ENCODE results near the gene STPG3.

STPG3 gene

DNA sequence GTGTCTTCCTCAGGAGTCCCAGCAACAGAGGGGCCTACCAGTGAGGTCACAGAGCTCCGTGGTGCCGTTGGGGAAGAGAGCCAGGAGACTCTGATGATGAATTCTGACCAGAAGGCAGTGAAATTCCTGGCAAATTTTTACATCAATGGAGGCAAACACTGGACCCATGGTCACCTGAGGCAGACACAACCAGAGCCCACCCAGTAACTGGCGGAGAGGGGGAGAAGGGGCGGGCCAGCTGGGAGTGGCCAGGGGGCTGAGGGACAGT, at the start of gene STPG3:
STPG3 (plus strand) TSS at position 93 of the 268 bp plus-strand sequence; CDS start at position 94, 1 bp downstream.
- DNase-seq (ENCODE audit: low read depth in 1 of 2, low spot score in 1 of 2) = no peak

DNA sequence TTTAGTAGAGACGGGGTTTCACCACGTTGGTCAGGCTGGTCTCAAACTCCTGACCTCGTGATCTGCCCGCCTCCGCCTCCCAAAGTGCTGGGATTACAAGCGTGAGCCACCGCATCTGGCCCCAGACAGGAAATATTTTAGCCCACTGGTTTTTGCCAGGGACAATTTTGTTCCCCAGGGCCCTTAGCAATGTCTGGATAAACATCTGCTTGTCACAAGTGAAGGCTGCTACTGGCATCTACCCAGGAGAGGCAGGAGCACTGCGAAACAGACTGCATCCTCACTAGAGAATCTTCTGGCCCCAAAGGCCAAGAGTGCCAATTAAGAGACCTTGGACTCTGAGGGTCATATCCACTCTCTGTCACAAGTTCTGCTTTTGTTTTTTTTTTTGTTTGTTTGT, 48.1 kb upstream of the STPG3 start:
- no peak for DNase-seq (ENCODE audit: low read depth in 1 of 2, low spot score in 1 of 2)

DNA sequence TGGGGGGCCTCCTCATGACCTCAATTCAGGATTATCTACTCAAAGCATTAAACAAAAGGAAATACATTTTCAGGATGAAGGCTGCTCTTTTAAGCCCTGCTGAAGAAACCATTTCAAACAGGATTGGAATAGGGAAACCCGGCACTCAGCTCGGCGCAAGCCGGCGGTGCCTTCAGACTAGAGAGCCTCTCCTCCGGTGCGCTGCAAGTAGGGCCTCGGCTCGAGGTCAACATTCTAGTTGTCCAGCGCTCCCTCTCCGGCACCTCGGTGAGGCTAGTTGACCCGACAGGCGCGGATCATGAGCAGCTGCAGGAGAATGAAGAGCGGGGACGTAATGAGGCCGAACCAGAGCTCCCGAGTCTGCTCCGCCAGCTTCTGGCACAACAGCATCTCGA, 46.4 kb upstream of the STPG3 start:
- no peak for DNase-seq (ENCODE audit: low read depth in 1 of 2, low spot score in 1 of 2)

DNA sequence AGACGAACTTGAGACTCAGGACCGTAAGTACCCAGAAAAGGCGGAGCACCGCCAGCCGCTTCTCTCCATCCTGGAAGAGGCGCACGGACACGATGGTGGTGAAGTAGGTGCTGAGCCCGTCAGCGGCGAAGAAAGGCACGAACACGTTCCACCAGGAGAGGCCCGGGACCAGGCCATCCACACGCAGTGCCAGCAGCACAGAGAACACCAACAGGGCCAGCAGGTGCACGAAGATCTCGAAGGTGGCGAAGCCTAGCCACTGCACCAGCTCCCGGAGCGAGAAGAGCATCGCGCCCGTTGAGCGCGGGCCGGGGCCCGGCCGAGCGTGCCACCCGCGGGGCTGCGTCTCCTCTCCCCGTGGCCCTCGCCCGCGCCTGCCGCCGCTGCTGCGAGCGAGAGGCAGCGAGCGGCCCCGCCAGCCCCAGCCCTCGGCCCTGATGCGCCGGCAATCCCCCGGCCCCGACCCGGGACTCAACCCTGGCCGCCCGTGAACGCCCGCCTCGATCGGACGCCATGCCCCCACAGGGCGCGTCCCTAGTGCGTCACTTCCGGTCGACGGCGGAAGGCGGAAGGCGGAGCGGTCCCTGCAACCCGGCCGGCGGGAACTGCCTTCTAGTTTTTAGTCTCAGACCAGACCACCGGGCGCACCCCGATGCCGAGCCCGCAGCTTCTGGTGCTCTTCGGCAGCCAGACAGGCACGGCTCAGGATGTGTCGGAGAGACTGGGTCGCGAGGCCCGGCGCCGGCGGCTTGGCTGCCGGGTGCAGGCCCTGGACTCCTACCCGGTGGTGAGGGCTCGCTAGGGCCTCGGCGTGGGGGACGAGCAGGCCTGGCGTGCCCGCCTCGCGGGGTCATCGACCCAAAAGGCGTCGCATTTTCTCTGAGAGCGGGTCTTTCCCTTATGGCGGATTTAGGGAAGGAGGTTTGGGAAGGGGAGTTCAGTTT, 45.7 kb upstream of the STPG3 start, which contains the start of the genes NDOR1 and TMEM203:
NDOR1 (plus strand) TSS at position 575 of the 944 bp plus-strand sequence; CDS start at position 653, 78 bp downstream.
TMEM203 (minus strand) TSS at position 523 of the 944 bp plus-strand sequence; CDS start at position 289, 234 bp downstream.
- peak; percentile 89 to 91 for DNase-seq (ENCODE audit: low read depth in 1 of 2, low spot score in 1 of 2)

DNA sequence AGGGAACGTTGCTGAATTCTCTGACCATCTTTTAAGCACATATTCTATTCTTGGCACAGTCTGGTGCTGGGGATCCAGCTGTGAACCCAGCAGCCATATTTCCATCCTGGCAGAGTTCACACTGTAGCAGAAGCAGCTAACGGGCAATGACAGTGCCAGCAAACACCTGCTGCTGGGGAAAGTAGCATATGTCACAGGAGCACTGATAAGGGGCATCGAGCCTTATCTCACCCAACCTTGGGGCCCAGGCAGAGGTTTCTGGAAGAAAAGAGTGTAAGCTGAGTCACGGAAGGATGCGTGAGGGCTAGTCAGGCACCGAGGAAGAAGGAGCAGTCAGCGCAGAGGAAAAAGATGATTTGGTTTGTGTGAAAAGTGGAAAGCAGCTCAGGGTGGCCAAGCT, 44.5 kb upstream of the STPG3 start:
- no peak for DNase-seq (ENCODE audit: low read depth in 1 of 2, low spot score in 1 of 2)

DNA sequence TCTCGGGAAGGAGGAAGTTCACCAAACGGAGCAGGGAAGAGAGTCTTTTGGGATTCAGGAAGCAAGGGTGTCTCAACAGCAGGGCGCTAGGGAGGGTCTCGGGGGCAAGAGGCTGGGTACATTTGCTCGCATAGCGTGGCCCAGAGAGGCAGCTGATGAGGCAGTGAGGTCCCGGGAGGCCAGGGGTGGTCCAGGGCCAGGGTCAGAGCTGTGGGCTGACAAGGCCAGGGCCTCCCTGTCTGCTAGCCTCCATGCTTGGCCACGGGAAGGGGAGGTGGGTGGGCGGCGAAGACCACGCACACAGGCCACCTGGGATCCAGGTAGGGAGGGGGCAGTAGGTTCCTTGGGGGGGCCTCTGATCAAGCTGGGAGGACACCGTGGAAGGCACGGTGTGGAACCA, 39.6 kb upstream of the STPG3 start:
- DNase-seq (ENCODE audit: low read depth in 1 of 2, low spot score in 1 of 2) = no peak

DNA sequence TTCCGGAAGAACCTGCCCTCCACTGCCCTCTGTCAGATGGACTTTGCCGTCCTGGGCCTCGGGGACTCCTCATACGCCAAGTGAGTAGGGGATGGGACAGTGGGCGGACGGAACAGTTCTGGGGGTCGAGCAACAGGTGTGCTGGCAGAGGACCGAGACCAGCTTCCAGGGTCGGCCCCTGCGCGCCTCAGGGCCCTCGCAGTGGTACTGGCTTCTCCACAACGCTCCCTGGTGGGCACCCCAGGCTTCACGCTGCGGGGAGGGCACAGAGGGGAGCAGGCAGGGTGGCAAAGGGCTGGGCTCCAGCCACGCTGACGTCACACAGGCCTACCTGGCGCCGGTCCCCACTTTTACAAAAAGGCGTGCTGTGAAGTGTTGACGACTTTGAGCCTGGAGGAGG, 38.6 kb upstream of the STPG3 start:
- DNase-seq (ENCODE audit: low read depth in 1 of 2, low spot score in 1 of 2) = no peak

DNA sequence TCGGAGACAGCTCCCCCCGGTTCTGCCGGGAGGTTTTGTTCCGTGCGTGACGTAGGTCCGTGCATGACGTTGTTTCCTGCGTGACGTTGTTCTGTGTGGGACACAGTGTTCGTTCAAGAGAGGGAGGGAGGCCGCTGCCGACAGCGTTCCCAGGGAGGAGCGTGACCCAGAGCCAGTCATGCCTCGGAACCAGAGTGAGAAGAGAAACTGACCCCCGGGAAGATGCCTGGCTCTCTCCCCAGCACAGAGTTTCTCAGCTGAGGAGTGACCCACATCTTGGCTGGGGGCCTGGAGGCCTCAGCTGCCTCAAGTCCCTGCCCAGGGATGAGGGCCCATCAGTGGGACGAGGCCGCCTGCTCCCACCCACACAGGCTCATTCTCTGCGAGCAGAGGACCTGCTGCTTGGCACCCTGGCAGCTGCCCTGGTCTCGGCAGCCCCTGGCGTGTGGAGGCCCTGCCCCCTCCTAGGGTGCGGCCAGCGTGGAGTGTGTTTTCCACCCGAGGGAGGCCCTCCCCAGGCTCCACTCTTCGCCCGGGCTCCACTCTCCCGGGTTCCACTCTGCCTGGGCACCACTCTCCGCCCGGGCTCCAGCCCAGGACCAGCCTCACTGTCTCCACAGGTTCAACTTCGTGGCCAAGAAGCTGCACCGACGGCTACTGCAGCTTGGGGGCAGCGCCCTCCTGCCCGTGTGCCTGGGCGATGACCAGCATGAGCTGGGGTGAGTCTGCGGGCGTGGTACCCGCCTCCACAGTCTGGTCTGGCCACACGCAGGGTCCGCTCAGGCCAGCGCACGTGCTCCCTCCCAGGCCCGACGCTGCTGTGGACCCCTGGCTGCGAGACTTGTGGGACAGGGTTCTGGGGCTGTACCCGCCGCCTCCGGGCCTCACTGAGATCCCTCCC, 37.7 kb upstream of the STPG3 start:
- DNase-seq (ENCODE audit: low read depth in 1 of 2, low spot score in 1 of 2) = no peak

DNA sequence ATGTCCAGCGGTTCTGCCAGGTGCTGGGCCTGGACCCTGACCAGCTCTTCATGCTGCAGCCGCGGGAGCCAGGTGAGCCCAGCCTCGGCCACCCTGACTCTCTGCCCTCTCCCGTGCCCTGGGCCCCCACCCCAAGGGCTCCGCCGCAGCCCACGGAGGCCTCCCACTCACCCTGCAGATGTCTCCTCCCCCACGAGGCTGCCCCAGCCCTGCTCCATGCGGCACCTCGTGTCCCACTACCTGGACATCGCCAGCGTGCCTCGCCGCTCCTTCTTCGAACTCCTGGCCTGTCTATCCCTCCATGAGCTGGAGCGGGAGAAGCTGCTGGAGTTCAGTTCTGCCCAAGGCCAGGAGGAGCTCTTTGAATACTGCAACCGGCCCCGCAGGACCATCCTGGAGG, 36.5 kb upstream of the STPG3 start:
- no peak for DNase-seq (ENCODE audit: low read depth in 1 of 2, low spot score in 1 of 2)

DNA sequence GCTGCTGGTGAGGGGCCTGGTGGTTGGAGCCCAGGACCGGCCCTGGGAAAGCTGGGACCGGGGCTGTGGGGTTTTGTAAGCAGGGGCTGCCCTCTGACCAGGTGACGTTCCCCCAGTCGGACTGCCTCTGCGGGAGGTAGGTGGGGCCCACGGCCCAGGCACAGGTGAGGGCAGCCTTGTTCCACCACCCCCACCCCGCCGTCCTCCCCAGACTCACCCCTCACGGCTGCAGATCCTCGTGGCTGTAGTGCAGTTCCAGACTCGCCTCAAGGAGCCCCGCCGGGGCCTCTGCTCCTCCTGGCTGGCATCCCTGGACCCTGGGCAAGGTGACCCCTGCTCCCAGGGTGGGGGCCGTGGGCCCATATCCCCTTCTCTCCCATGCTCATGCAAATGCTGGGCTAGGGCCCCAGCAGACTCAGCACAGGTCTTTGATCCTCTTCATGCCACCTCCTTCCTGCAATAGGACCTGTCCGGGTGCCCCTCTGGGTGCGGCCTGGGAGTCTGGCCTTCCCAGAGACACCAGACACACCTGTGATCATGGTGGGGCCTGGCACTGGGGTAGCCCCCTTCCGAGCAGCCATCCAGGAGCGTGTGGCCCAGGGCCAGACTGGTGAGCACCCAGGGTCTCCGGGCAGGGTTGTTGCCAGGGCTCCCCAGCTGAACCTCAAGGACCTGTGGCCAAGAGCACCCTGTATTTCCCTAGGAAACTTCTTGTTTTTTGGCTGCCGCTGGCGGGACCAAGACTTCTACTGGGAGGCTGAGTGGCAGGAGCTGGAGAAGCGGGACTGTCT, 35.7 kb upstream of the STPG3 start:
- DNase-seq (ENCODE audit: low read depth in 1 of 2, low spot score in 1 of 2) = no peak

DNA sequence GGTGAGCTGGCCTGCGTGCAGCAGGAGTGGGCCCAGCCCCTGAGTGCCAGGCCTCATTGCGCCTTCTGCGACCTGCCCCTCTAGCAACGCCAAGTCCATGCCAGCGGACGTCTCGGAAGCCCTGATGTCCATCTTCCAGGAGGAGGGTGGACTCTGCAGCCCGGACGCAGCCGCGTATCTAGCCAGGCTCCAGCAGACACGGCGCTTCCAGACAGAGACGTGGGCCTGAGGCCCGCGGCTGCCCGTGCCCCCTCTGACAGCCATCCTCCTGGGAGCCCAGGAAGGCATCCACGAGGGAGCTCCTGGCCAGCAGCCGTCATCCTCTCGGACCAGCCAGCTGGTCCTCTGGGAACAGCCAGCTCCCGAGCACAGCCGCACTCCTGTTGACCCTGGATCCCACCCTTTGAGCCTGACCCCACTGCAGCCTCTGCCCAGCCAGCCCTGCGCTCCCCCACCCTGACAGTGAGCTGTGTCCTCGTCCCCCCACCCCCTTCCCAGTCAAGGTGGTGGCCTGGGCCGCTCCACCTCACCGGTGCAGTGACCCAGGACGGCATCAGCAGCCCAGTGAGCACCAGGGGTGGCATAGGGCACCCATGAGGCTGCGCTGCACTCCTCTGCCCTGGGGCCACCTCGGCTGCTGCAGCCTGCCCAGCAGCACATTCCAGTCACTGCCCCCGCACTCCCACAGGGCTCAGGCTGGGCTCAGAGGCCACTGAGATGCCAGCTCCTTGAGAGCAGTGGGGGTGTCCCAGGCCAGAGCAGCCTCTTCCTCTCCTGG, 34.7 kb upstream of the STPG3 start:
- no peak for DNase-seq (ENCODE audit: low read depth in 1 of 2, low spot score in 1 of 2)

DNA sequence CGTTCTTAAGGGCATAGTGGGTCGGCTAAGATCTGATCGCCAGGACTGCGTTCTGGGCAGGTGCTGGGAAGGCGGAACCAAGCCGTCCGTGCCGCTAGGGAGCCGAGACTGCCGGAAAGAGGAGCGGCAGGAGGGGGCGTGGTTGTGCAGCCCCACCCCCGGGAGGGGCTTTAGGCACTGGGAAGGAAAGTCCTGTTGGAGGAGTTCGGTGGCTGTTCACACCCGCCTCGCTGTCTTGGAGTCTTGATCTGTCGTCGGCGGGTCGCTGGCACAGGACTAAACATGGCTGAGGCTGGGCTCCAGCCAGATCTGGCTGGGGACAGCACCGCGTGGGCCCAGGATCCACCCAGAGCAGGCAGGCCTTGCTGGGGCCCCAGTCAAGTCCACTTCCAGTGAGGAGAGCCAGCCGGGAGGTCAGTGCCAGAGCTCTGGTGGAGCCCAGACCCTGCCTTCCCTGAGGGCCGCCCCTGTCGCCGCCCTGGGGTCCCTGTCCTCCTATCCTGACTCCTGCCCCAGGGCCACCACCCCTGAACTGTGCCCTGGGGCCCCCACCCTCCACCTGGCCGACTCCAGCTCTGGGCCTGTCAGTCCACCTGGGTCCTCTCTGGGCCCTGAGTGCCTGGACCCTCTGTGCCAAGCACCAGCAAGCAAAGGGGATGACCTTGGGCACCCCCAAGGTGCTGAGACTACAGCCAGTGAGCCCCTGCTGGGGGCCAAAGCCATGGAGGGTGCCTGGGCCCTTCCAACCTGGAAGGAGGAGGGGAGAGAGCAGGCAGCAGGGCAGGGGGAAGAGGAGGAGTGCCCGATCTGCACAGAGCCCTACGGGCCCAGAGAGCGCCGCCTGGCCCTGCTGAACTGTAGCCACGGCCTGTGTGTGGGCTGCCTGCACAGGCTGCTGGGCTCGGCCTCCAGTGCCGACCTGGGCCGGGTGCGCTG, 33.5 kb upstream of the STPG3 start:
- DNase-seq (ENCODE audit: low read depth in 1 of 2, low spot score in 1 of 2) = no peak

DNA sequence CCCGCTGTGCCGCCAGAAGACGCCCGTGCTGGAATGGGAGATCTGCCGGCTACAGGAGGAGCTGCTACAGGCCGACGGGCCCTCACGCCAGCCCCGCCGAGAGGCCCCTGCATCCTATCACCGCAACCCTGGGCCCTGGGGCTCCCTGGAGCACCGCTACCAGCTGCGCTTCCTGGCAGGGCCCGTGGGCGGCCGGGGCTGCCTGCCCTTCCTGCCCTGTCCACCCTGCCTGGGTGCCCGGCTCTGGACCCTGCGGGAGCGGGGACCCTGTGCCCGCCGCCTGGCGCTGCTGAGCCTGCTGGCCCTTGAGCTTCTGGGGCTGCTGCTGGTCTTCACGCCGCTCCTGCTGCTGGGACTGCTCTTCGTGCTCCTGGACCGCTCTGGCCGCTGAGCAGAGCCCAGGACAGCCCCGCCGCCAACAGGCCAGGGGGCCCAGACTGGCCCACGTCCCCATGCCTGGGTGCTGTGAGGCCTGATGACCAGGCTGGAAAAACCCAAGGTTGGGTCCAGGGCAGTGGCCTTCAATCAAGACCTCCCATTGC, 32.8 kb upstream of the STPG3 start:
- no peak for DNase-seq (ENCODE audit: low read depth in 1 of 2, low spot score in 1 of 2)

DNA sequence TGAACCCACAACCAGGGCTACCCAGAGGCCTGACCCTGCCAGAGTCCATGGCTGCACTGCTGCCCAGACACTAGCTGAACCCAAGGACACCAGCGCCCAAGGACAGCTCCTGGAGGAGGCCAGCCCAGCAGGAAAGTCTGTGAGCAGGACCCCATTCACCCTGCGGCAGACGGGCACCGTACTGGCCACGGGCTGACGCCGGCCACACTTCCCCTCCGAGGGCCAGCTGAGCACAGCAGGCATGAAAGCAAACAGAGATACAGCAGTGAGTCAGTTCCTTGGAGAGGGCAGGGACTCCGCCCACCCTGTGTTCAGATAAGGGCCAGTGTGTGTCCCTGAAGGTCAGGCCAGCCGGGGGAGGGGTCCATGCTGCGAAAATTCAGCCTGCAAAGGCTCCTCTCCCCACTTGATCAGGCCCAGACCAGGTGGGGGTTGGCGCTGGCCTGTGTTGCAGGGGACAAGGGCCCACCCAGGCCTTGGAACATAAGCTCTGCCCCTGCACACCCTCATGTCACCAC, 32.3 kb upstream of the STPG3 start:
- DNase-seq (ENCODE audit: low read depth in 1 of 2, low spot score in 1 of 2) = no peak

DNA sequence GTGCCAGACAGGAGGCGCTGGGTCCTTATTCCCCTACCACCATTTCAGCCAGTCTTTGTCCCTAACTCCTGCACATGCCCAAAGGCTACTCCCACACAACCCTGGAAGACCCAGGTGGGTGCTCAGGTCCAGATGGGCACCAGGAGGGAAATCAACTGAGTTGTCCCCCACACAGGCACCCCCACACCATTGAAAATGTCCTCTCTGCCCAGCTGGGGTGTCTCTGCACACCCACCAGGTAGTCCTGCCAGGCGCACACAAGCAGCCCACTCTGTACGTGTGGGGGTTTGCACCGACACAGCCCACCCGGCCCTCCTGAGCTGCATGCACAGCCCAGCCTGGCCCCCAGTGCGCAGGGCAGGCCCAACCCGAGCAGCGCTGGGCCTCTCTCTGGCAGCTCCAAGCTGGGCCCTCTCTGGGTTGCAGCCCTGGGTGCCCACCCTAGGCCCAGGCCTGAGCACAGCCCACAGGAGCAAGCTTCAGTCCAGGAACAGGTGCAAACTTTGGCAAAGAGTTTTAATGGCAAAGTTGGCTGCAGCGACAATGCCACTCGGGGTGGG, 31.2 kb upstream of the STPG3 start:
- no peak for DNase-seq (ENCODE audit: low read depth in 1 of 2, low spot score in 1 of 2)

DNA sequence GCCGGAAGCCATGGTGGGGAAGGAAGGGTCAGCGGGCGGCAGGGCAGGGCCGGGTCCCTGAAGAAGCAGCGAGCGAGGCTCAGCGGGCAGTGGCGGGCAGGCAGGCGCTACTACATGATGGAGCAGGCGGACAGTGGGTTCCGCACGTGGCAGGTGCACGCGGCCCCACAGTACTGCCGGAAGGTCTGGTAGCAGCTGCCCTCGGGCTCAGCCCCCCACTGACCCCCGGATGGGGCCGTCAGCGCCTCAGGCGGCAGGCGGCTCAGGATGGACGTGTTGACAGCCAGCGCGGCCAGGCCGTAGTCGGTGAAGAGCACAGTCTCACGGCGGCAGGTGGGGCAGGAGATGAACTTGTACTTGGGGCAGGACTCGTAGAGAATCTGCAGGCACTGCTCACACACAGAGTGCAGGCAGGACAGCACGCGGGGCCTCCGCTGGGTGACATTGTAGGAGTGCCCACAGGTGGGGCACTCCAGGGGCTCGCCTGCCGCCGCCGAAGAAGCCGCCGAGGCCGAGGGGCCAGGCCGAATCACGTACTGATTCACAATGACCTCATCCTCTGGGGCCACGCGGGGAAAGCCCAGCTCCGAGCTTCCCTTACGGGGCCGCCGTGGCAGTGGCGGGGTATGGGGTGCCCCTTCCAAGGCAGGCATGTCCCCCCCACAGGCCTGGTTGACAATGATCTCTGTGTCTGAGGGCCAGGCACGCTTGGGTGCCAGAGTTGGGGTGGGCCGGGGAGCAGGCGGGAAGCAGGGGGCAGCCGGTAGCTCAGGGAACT, 30.6 kb upstream of the STPG3 start:
- DNase-seq (ENCODE audit: low read depth in 1 of 2, low spot score in 1 of 2) = no peak

DNA sequence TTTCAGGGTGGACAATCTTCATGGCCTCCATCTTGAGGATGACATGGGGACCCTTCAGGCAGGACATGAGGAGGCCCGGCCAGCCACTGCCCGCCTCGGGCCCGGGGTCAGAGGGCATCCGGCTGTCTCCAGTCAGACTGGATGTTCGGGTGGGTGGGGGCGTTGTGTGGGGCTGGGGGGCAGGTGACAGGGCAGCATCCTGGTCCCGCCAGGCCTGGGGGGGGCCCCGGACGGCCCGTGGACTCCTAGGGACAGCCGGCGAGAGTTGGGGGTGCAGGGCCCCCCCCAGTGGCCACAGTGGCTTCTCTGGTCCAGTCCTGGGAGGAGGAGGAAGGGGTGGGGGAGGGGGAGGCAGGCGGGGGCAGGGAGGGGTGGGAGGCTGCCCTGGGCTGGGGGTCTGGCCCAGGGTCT, 30.0 kb upstream of the STPG3 start:
- DNase-seq (ENCODE audit: low read depth in 1 of 2, low spot score in 1 of 2) = no peak

Measured in activated T-helper 1 cell treated with anti-CD3 and anti-CD28 coated beads, Interleukin-2, amount 50 U/mL, for 16 hours (primary cell).